ENCODE measurements around the gene GRIK3.

The GRIK3 gene

GRCh38 chr1:36879613-36880012 lies 154.7 kb downstream of the GRIK3 start:
- DNase-seq (ENCODE audit: low read depth in 2 of 2) = no peak

GRCh38 chr1:36876990-36877389 lies 157.3 kb downstream of the GRIK3 start:
- DNase-seq (ENCODE audit: low read depth in 2 of 2) = no peak

GRCh38 chr1:36874271-36875060 lies 159.8 kb downstream of the GRIK3 start:
- DNase-seq (ENCODE audit: low read depth in 2 of 2) = no peak

- no peak for DNase-seq (ENCODE audit: low read depth in 2 of 2)
These were observed 161.5 kb downstream of the GRIK3 start for GRCh38 chr1:36872858-36873257.

GRCh38 chr1:36872126-36872754 lies 162.1 kb downstream of the GRIK3 start:
- no peak for DNase-seq (ENCODE audit: low read depth in 2 of 2)

GRCh38 chr1:36871146-36871971 lies 163.0 kb downstream of the GRIK3 start:
- DNase-seq (ENCODE audit: low read depth in 2 of 2) = no peak

- no peak for DNase-seq (ENCODE audit: low read depth in 2 of 2)
These were observed 164.5 kb downstream of the GRIK3 start for GRCh38 chr1:36869826-36870225.

GRCh38 chr1:36869054-36869453 lies 165.3 kb downstream of the GRIK3 start:
- DNase-seq (ENCODE audit: low read depth in 2 of 2) = no peak

GRCh38 chr1:36867575-36867974 lies 166.7 kb downstream of the GRIK3 start:
- DNase-seq (ENCODE audit: low read depth in 2 of 2) = no peak

GRCh38 chr1:36866169-36866814 lies 168.0 kb downstream of the GRIK3 start:
- no peak for DNase-seq (ENCODE audit: low read depth in 2 of 2)

- DNase-seq (ENCODE audit: low read depth in 2 of 2) = no peak
These were observed 168.8 kb downstream of the GRIK3 start for GRCh38 chr1:36865602-36865900.

- DNase-seq (ENCODE audit: low read depth in 2 of 2) = no peak
These were observed 169.3 kb downstream of the GRIK3 start for GRCh38 chr1:36864823-36865601.

- no peak for DNase-seq (ENCODE audit: low read depth in 2 of 2)
These were observed 170.0 kb downstream of the GRIK3 start for GRCh38 chr1:36864182-36864822.

GRCh38 chr1:36863500-36863899 lies 170.8 kb downstream of the GRIK3 start:
- no peak for DNase-seq (ENCODE audit: low read depth in 2 of 2)

- DNase-seq (ENCODE audit: low read depth in 2 of 2) = no peak
These were observed 171.3 kb downstream of the GRIK3 start for GRCh38 chr1:36863061-36863460.

- DNase-seq (ENCODE audit: low read depth in 2 of 2) = no peak
These were observed 172.9 kb downstream of the GRIK3 start for GRCh38 chr1:36861375-36861774.

- DNase-seq (ENCODE audit: low read depth in 2 of 2) = no peak
These were observed 174.4 kb downstream of the GRIK3 start for GRCh38 chr1:36859926-36860325.

- DNase-seq (ENCODE audit: low read depth in 2 of 2) = no peak
These were observed 175.3 kb downstream of the GRIK3 start for GRCh38 chr1:36858981-36859380.

- no peak for DNase-seq (ENCODE audit: low read depth in 2 of 2)
These were observed 175.8 kb downstream of the GRIK3 start for GRCh38 chr1:36858553-36858952.

GRCh38 chr1:36857754-36858153 lies 176.6 kb downstream of the GRIK3 start:
- DNase-seq (ENCODE audit: low read depth in 2 of 2) = no peak
